CD8-positive, alpha-beta memory T cell (primary cell): ENCODE measurements around the gene KRT10. TPM values are rescaled to one million over a fixed set of nuclear protein-coding genes. Genes with fewer than 3 reads are reported as not detected.

Experiments
- CTCF ChIA-PET: fragments of 350-600 bp; sonication (Branson Sonifier 250); formaldehyde crosslinking; loops from one replicate; lab custom pipeline; 2021; ENCODE audit warnings: antibody characterized with exemption; lab: Charles Lee
- POLR2A ChIA-PET: fragments of 350-600 bp; sonication (Branson Sonifier 250); formaldehyde crosslinking; loops from one replicate; lab custom pipeline; 2021; ENCODE audit warnings: antibody characterized with exemption; lab: Charles Lee
- DNase-seq, 5 donors: peaks; one replicate each; pipeline versions ENCODE4 v3.0.0 to v3.0.0-alpha.2; 2020 to 2022; ENCODE audit warnings: mixed read lengths in 1 of 5
- H3K27ac ChIP-seq: one replicate; pipeline ENCODE4 v1.7.0; 2013; ENCODE audit warnings: low read depth, mild to moderate bottlenecking, low read length, moderate library complexity
- H3K27me3 ChIP-seq: 2 replicates; pipeline ENCODE4 v1.7.0; 2013; ENCODE audit warnings: low read length, mild to moderate bottlenecking; ENCODE audit not compliant: insufficient read depth, poor library complexity, severe bottlenecking
- H3K36me3 ChIP-seq: 2 replicates; pipeline ENCODE4 v1.7.0; 2013; ENCODE audit warnings: mild to moderate bottlenecking, low read length, moderate library complexity; ENCODE audit not compliant: insufficient read depth
- H3K4me1 ChIP-seq: 2 replicates; pipeline ENCODE4 v1.7.0; 2013; ENCODE audit warnings: mild to moderate bottlenecking, low read length, moderate library complexity; ENCODE audit not compliant: insufficient read depth
- H3K4me3 ChIP-seq: 2 replicates; pipeline ENCODE4 v1.7.0; 2013; ENCODE audit warnings: mild to moderate bottlenecking, low read length
- H3K9me3 ChIP-seq: 2 replicates; pipeline ENCODE4 v1.7.0; 2013; ENCODE audit warnings: mild to moderate bottlenecking, low read length
- H3K27ac Mint-ChIP-seq, 8 donors: one replicate each; pipeline ENCODE4 v1.8.0; 2020 to 2021; ENCODE audit warnings: mixed read lengths in 8 of 8, mild to moderate bottlenecking in 6 of 8, inconsistent platforms in 3 of 8, moderate library complexity in 3 of 8
- H3K27me3 Mint-ChIP-seq, 2 donors: one replicate each; pipeline ENCODE4 v1.8.0; 2020 to 2021; ENCODE audit warnings: mixed read lengths in 2 of 2, mild to moderate bottlenecking in 1 of 2, moderate library complexity in 1 of 2
- H3K36me3 Mint-ChIP-seq, 3 donors: one replicate each; pipeline ENCODE4 v1.8.0; 2020 to 2021; ENCODE audit warnings: mixed read lengths in 3 of 3, inconsistent platforms in 1 of 3, mild to moderate bottlenecking in 1 of 3
- H3K4me1 Mint-ChIP-seq, 3 donors: one replicate each; pipeline ENCODE4 v1.8.0; 2020 to 2021; ENCODE audit warnings: mixed read lengths in 3 of 3, inconsistent platforms in 1 of 3, mild to moderate bottlenecking in 1 of 3
- H3K4me3 Mint-ChIP-seq, 7 donors: one replicate each; pipeline ENCODE4 v1.8.0; 2020 to 2021; ENCODE audit warnings: mixed read lengths in 7 of 7, mild to moderate bottlenecking in 6 of 7, moderate library complexity in 4 of 7, inconsistent platforms in 2 of 7
- H3K9me3 Mint-ChIP-seq, 5 donors: one replicate each; pipeline ENCODE4 v1.8.0; 2020 to 2022; ENCODE audit warnings: mixed read lengths in 5 of 5, mild to moderate bottlenecking in 3 of 5, moderate library complexity in 2 of 5, inconsistent platforms in 1 of 5
- polyA plus RNA-seq: library from polyadenylated mRNA; unstranded; fragments of 300-500 nt; fragmentation: Illumina TruSeq; gene quantifications from one replicate; pipeline ENCODE4 v1.2.3, GENCODE V29; 2021
- total RNA-seq, 2 experiments: library from RNA; stranded (reverse); gene quantifications; one replicate each; pipeline ENCODE4 v1.2.3, GENCODE V29; 2021

The KRT10 gene
- total and polyA plus RNA-seq, 3 experiments from 2014 or later: 57.5 to 218 (median 61.9) TPM

- peaks cover 6% of the 10 kb centered on the region for H3K4me1 ChIP-seq
- H3K36me3 ChIP-seq: peaks cover 9% of the 10 kb centered on the region
- H3K27ac ChIP-seq: no peak overlapping the region
- H3K27me3 ChIP-seq: peaks cover 30% of the 10 kb centered on the region
- H3K9me3 ChIP-seq: no peaks in the 10 kb centered on the region
- H3K9me3 Mint-ChIP-seq: peaks cover 0 to 3% (median 0%) of the 10 kb centered on the region in 5 donors
- no peak overlapping the region for H3K4me3 Mint-ChIP-seq
- ChIA-PET POLR2A (no interaction called here), CTCF (no interaction called here)
- DNase-seq: no peak
- H3K4me1 Mint-ChIP-seq: peaks cover 10 to 17% (median 11%) of the 10 kb centered on the region in 3 donors
- no peak overlapping the region for H3K27ac Mint-ChIP-seq
- no peak overlapping the region for H3K4me3 ChIP-seq
- H3K27me3 Mint-ChIP-seq: peaks cover 24 to 57% of the 10 kb centered on the region in 2 donors
- peaks cover 8 to 19% (median 18%) of the 10 kb centered on the region in 3 donors for H3K36me3 Mint-ChIP-seq
These were observed 8.6 kb downstream of the KRT10 start for GRCh38 chr17:40813804-40814203.

GRCh38 chr17:40812639-40813038, 9.8 kb downstream of the KRT10 start:
- H3K4me1 Mint-ChIP-seq: peaks cover 3 to 8% (median 4%) of the 10 kb centered on the region in 3 donors
- Histone ChIP-seq H3K4me1 (no peaks in the 10 kb centered on the region), H3K27ac (no peak overlapping the region), H3K27me3 (peaks cover 30% of the 10 kb centered on the region), H3K36me3 (peaks cover 9% of the 10 kb centered on the region), H3K4me3 (no peak overlapping the region), H3K9me3 (no peaks in the 10 kb centered on the region)
- ChIA-PET POLR2A (no interaction called here), CTCF (no interaction called here)
- H3K36me3 Mint-ChIP-seq: peaks cover 8 to 13% (median 10%) of the 10 kb centered on the region in 3 donors
- H3K27me3 Mint-ChIP-seq: peaks cover 25 to 67% of the 10 kb centered on the region in 2 donors
- H3K27ac Mint-ChIP-seq: no peak overlapping the region
- no peak for DNase-seq
- no peak overlapping the region for H3K4me3 Mint-ChIP-seq
- H3K9me3 Mint-ChIP-seq: peaks cover 0 to 3% (median 0%) of the 10 kb centered on the region in 5 donors

GRCh38 chr17:40810494-40810893, 11.9 kb downstream of the KRT10 start:
- CTCF ChIA-PET: interaction anchor here (1.1 kb wide), 1 partner anchor 852 kb away, joined by 4 read pairs; no protein-coding TSS in a partner anchor
- peaks cover 36 to 88% of the 10 kb centered on the region in 2 donors for H3K27me3 Mint-ChIP-seq
- no peak overlapping the region for H3K27ac ChIP-seq
- H3K36me3 Mint-ChIP-seq: no peaks in the 10 kb centered on the region
- no peaks in the 10 kb centered on the region for H3K9me3 Mint-ChIP-seq
- no peak overlapping the region for H3K4me3 ChIP-seq
- no peak overlapping the region for H3K4me3 Mint-ChIP-seq
- DNase-seq: no peak
- POLR2A ChIA-PET: no interaction called here
- H3K27ac Mint-ChIP-seq: no peak overlapping the region
- H3K27me3 ChIP-seq: peaks cover 39% of the 10 kb centered on the region
- H3K9me3 ChIP-seq: no peaks in the 10 kb centered on the region
- no peaks in the 10 kb centered on the region for H3K36me3 ChIP-seq
- no peaks in the 10 kb centered on the region for H3K4me1 Mint-ChIP-seq
- H3K4me1 ChIP-seq: no peaks in the 10 kb centered on the region

- POLR2A ChIA-PET: no interaction called here
- DNase-seq: no peak
- no peak overlapping the region for H3K27ac Mint-ChIP-seq
- Histone ChIP-seq H3K27me3 (peaks cover 39% of the 10 kb centered on the region), H3K9me3 (no peaks in the 10 kb centered on the region), H3K36me3 (no peaks in the 10 kb centered on the region), H3K4me3 (no peak overlapping the region), H3K4me1 (no peaks in the 10 kb centered on the region), H3K27ac (no peak overlapping the region)
- CTCF ChIA-PET: interaction anchor here (1.1 kb wide), 1 partner anchor 853 kb away, joined by 4 read pairs; no protein-coding TSS in a partner anchor
- peaks cover 38 to 92% of the 10 kb centered on the region in 2 donors for H3K27me3 Mint-ChIP-seq
- no peak overlapping the region for H3K4me3 Mint-ChIP-seq
- H3K9me3 Mint-ChIP-seq: peaks cover 0 to 2% (median 0%) of the 10 kb centered on the region in 5 donors
- H3K4me1 Mint-ChIP-seq: no peaks in the 10 kb centered on the region
- H3K36me3 Mint-ChIP-seq: no peaks in the 10 kb centered on the region
These were observed 12.5 kb downstream of the KRT10 start for GRCh38 chr17:40809721-40810421.

GRCh38 chr17:40806131-40806530, 16.3 kb downstream of the KRT10 start:
- no peak for DNase-seq
- Mint-ChIP-seq H3K36me3 (no peaks in the 10 kb centered on the region), H3K27ac (no peak overlapping the region), H3K4me1 (peaks cover 3 to 4% (median 3%) of the 10 kb centered on the region in 3 donors), H3K27me3 (peaks cover 28 to 69% of the 10 kb centered on the region in 2 donors), H3K9me3 (peaks cover 0 to 2% (median 0%) of the 10 kb centered on the region in 5 donors), H3K4me3 (no peak overlapping the region)
- CTCF ChIA-PET: interaction anchor here (1.1 to 2.1 kb wide), 3 partner anchors 843 to 859 kb away, joined by 3 to 9 read pairs (median 3); no protein-coding TSS in a partner anchor
- Histone ChIP-seq H3K4me3 (no peak overlapping the region), H3K27ac (no peak overlapping the region), H3K27me3 (peaks cover 40% of the 10 kb centered on the region), H3K9me3 (no peaks in the 10 kb centered on the region), H3K36me3 (no peaks in the 10 kb centered on the region), H3K4me1 (peaks cover 4% of the 10 kb centered on the region)
- POLR2A ChIA-PET: no interaction called here

- Histone ChIP-seq H3K4me3 (no peak overlapping the region), H3K27me3 (peaks cover 33% of the 10 kb centered on the region), H3K9me3 (no peaks in the 10 kb centered on the region), H3K36me3 (no peaks in the 10 kb centered on the region), H3K4me1 (peaks cover 4% of the 10 kb centered on the region), H3K27ac (no peak overlapping the region)
- peak; percentile 50 to 78 (median 61) for DNase-seq
- Mint-ChIP-seq H3K27me3 (peaks cover 29 to 52% of the 10 kb centered on the region in 2 donors), H3K4me3 (no peak overlapping the region), H3K9me3 (peaks cover 0 to 2% (median 0%) of the 10 kb centered on the region in 5 donors), H3K4me1 (peaks cover 3 to 4% (median 3%) of the 10 kb centered on the region in 3 donors), H3K27ac (no peak overlapping the region), H3K36me3 (no peaks in the 10 kb centered on the region)
- ChIA-PET CTCF (interaction anchor here (1.0 to 1.9 kb wide), 2 partner anchors 845 to 859 kb away, joined by 4 to 6 read pairs; no protein-coding TSS in a partner anchor), POLR2A (no interaction called here)
These were observed 18.8 kb downstream of the KRT10 start for GRCh38 chr17:40803617-40804082.

GRCh38 chr17:40801157-40801556, 21.3 kb downstream of the KRT10 start:
- no peak for DNase-seq
- Histone ChIP-seq H3K36me3 (no peaks in the 10 kb centered on the region), H3K27me3 (peaks cover 30% of the 10 kb centered on the region), H3K4me3 (no peak overlapping the region), H3K9me3 (no peaks in the 10 kb centered on the region), H3K4me1 (peaks cover 4% of the 10 kb centered on the region), H3K27ac (no peak overlapping the region)
- H3K27me3 Mint-ChIP-seq: peaks cover 31 to 48% of the 10 kb centered on the region in 2 donors
- no peak overlapping the region for H3K4me3 Mint-ChIP-seq
- H3K27ac Mint-ChIP-seq: no peak overlapping the region
- CTCF ChIA-PET: no interaction called here
- peaks cover 3 to 4% (median 3%) of the 10 kb centered on the region in 3 donors for H3K4me1 Mint-ChIP-seq
- peaks cover 0 to 2% (median 0%) of the 10 kb centered on the region in 5 donors for H3K9me3 Mint-ChIP-seq
- POLR2A ChIA-PET: no interaction called here
- H3K36me3 Mint-ChIP-seq: no peaks in the 10 kb centered on the region

- peaks cover 3 to 4% (median 3%) of the 10 kb centered on the region in 3 donors for H3K4me1 Mint-ChIP-seq
- no peak for DNase-seq
- Histone ChIP-seq H3K27me3 (peaks cover 24% of the 10 kb centered on the region), H3K27ac (no peak overlapping the region), H3K4me1 (peaks cover 4% of the 10 kb centered on the region), H3K4me3 (no peak overlapping the region), H3K9me3 (no peaks in the 10 kb centered on the region), H3K36me3 (no peaks in the 10 kb centered on the region)
- H3K27ac Mint-ChIP-seq: no peak overlapping the region
- no peaks in the 10 kb centered on the region for H3K36me3 Mint-ChIP-seq
- H3K27me3 Mint-ChIP-seq: peaks cover 35 to 49% of the 10 kb centered on the region in 2 donors
- POLR2A ChIA-PET: no interaction called here
- CTCF ChIA-PET: no interaction called here
- peaks cover 0 to 2% (median 0%) of the 10 kb centered on the region in 5 donors for H3K9me3 Mint-ChIP-seq
- no peak overlapping the region for H3K4me3 Mint-ChIP-seq
These were observed 22.0 kb downstream of the KRT10 start for GRCh38 chr17:40800381-40800780.
